Measurements from ENCODE around the gene LGALS7.

LGALS7 gene

GRCh38 chr19:38730731-38731589 is 42.4 kb downstream of the LGALS7 start:
- Histone ChIP-seq H3K4me3 (ENCODE audit: low read depth, low read length) (no peak overlapping the region), H3K27me3 (replicated peaks) (no peaks in the 10 kb centered on the region), H3K27ac (no peak overlapping the region), H3K36me3 (replicated peaks) (peaks cover 59% of the 10 kb centered on the region)
- DNase-seq: no peak
- in situ Hi-C loops (cut with HindIII; ENCODE audit: low pct_ligation_motif_present, low sequenced_read_pairs): no loop called here
- no peak for TF ChIP-seq CTCF (IDR thresholded peaks at IDR 0.05; ENCODE audit: low read depth, low read length, missing control alignments)

DNA sequence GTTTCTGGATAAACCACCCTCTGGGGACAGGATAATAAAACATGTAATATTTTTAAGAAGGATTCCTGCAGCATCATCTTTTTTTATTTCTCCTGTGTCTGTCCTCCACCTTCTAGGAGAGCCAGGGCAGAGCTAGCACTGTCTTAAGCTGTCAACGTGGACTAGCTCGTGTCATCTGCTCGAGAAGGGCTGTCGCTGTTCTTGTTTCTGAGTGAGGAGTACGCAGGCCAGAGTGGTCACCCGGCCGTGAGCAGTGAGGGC is 42.9 kb downstream of the LGALS7 start:
- DNase-seq: no peak
- Histone ChIP-seq H3K27me3 (replicated peaks) (no peaks in the 10 kb centered on the region), H3K4me3 (ENCODE audit: low read depth, low read length) (no peak overlapping the region), H3K27ac (no peak overlapping the region), H3K36me3 (replicated peaks) (peaks cover 64% of the 10 kb centered on the region)
- no peak for TF ChIP-seq CTCF (IDR thresholded peaks at IDR 0.05; ENCODE audit: low read depth, low read length, missing control alignments)
- in situ Hi-C loops (cut with HindIII; ENCODE audit: low pct_ligation_motif_present, low sequenced_read_pairs): no loop called here

- Histone ChIP-seq H3K27ac (no peak overlapping the region), H3K27me3 (replicated peaks) (no peaks in the 10 kb centered on the region), H3K4me3 (ENCODE audit: low read depth, low read length) (no peak overlapping the region), H3K36me3 (replicated peaks) (peaks cover 70% of the 10 kb centered on the region)
- in situ Hi-C loops (cut with HindIII; ENCODE audit: low pct_ligation_motif_present, low sequenced_read_pairs): no loop called here
- DNase-seq: peak; percentile 50
- TF ChIP-seq CTCF (IDR thresholded peaks at IDR 0.05; ENCODE audit: low read depth, low read length, missing control alignments): peak; percentile 95
These were observed 43.5 kb downstream of the LGALS7 start for GRCh38 chr19:38729653-38730469.

DNA sequence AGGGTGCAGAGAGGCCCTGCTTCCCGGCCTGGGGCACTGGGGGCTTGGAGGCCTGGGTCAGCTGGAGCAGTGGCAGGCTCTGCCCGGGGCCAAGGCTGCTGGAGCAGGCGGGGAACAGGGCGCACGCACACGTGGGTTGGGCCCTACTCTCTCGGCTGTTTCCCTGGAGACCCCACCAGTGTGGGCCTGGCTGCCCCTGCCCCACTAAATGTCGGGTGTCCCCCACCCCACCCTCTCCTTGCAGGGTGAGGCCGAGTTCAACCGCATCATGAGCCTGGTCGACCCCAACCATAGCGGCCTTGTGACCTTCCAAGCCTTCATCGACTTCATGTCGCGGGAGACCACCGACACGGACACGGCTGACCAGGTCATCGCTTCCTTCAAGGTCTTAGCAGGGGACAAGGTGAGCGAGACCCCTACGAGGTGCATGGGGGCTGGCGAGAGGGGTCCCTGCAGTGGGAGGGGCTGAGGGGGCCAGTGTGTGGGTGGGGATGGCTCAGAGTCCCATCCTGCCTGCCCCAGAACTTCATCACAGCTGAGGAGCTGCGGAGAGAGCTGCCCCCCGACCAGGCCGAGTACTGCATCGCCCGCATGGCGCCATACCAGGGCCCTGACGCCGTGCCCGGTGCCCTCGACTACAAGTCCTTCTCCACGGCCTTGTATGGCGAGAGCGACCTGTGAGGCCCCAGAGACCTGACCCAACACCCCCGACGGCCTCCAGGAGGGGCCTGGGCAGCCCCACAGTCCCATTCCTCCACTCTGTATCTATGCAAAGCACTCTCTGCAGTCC is 44.4 kb downstream of the LGALS7 start:
- in situ Hi-C loops (cut with HindIII; ENCODE audit: low pct_ligation_motif_present, low sequenced_read_pairs): no loop called here
- Histone ChIP-seq H3K27ac (no peak overlapping the region), H3K4me3 (ENCODE audit: low read depth, low read length) (no peak overlapping the region), H3K27me3 (replicated peaks) (no peaks in the 10 kb centered on the region), H3K36me3 (replicated peaks) (peaks cover 79% of the 10 kb centered on the region)
- TF ChIP-seq CTCF (IDR thresholded peaks at IDR 0.05; ENCODE audit: low read depth, low read length, missing control alignments): no peak
- no peak for DNase-seq

- in situ Hi-C loops (cut with HindIII; ENCODE audit: low pct_ligation_motif_present, low sequenced_read_pairs): no loop called here
- peaks cover 85% of the 10 kb centered on the region for H3K36me3 ChIP-seq (replicated peaks)
- no peak for TF ChIP-seq CTCF (IDR thresholded peaks at IDR 0.05; ENCODE audit: low read depth, low read length, missing control alignments)
- no peaks in the 10 kb centered on the region for H3K27me3 ChIP-seq (replicated peaks)
- H3K27ac ChIP-seq: peak overlapping the region; percentile 37
- no peak overlapping the region for H3K4me3 ChIP-seq (ENCODE audit: low read depth, low read length)
- peak; percentile 80 for DNase-seq
These were observed 45.3 kb downstream of the LGALS7 start for GRCh38 chr19:38727868-38728660.
